NT2/D1 (cell line): Measurements from ENCODE around the gene AIMP1.

ENCODE experiments used
- DNase-seq: peaks from one replicate; pipeline ENCODE4 v3.0.0-alpha.2; 2011; ENCODE audit warnings: low read depth, low spot score
- H3K27me3 ChIP-seq: 2 replicates; pipeline ENCODE4 v1.6.0; 2011; ENCODE audit warnings: mild to moderate bottlenecking; ENCODE audit not compliant: insufficient read length, insufficient read depth
- H3K36me3 ChIP-seq: 2 replicates; pipeline ENCODE4 v1.6.1; 2011; ENCODE audit warnings: mild to moderate bottlenecking, low read length, mixed read lengths; ENCODE audit not compliant: insufficient read depth, insufficient read length
- H3K4me1 ChIP-seq: 2 replicates; pipeline ENCODE4 v1.5.1; 2011; ENCODE audit not compliant: insufficient read depth, insufficient read length
- H3K4me3 ChIP-seq: 2 replicates; pipeline ENCODE4 v1.5.1; 2011; ENCODE audit warnings: low read depth; ENCODE audit not compliant: insufficient read length
- H3K9ac ChIP-seq: 2 replicates; pipeline ENCODE4 v1.6.0; 2011; ENCODE audit warnings: low read depth; ENCODE audit not compliant: insufficient read length
- H3K9me3 ChIP-seq: 2 replicates; pipeline ENCODE4 v1.5.1; 2011; ENCODE audit warnings: mild to moderate bottlenecking, low read length; ENCODE audit not compliant: insufficient read depth
- SUZ12 ChIP-seq: IDR thresholded peaks from 2 replicates; pipeline ENCODE4 v1.6.1; 2011; ENCODE audit not compliant: insufficient read length, insufficient read depth; ENCODE audit errors: extremely low read depth
- YY1 ChIP-seq: IDR thresholded peaks from 2 replicates; pipeline ENCODE4 v1.6.1; 2011; ENCODE audit not compliant: insufficient read length, insufficient read depth
- ZNF274 ChIP-seq: IDR thresholded peaks from 2 replicates; pipeline ENCODE4 v1.6.1; 2011; ENCODE audit warnings: mild to moderate bottlenecking, low read depth, low read length

The AIMP1 gene

GRCh38 chr4:106353786-106354185 is 37.4 kb downstream of the AIMP1 start:
- no peak for DNase-seq
- peaks cover 6% of the 10 kb centered on the region for H3K36me3 ChIP-seq
- TF ChIP-seq ZNF274 (no peak), YY1 (no peak), SUZ12 (no peak)

GRCh38 chr4:106355193-106355592 is 38.8 kb downstream of the AIMP1 start:
- no peaks in the 10 kb centered on the region for H3K36me3 ChIP-seq
- H3K27me3 ChIP-seq: no peaks in the 10 kb centered on the region
- H3K4me1 ChIP-seq: no peaks in the 10 kb centered on the region
- H3K9ac ChIP-seq: no peak overlapping the region
- H3K4me3 ChIP-seq: no peak overlapping the region
- DNase-seq: no peak
- no peak for TF ChIP-seq SUZ12
- no peak for TF ChIP-seq YY1
- no peak for TF ChIP-seq ZNF274
- H3K9me3 ChIP-seq: no peaks in the 10 kb centered on the region

More at GRCh38 chr4:106353786-106354185, 37.4 kb downstream of the AIMP1 start:
- Histone ChIP-seq H3K27me3 (no peaks in the 10 kb centered on the region), H3K9me3 (no peaks in the 10 kb centered on the region), H3K4me1 (no peaks in the 10 kb centered on the region), H3K4me3 (no peak overlapping the region), H3K9ac (no peak overlapping the region)

GRCh38 chr4:106358899-106359298 is 42.5 kb downstream of the AIMP1 start:
- no peak for TF ChIP-seq ZNF274
- TF ChIP-seq SUZ12: no peak
- no peak for TF ChIP-seq YY1
- H3K27me3 ChIP-seq: no peaks in the 10 kb centered on the region
- no peak overlapping the region for H3K4me3 ChIP-seq
- no peak for DNase-seq
- H3K9ac ChIP-seq: no peak overlapping the region
- no peaks in the 10 kb centered on the region for H3K9me3 ChIP-seq
- H3K36me3 ChIP-seq: no peaks in the 10 kb centered on the region
- no peaks in the 10 kb centered on the region for H3K4me1 ChIP-seq

- H3K4me1 ChIP-seq: no peaks in the 10 kb centered on the region
- DNase-seq: no peak
- no peak overlapping the region for H3K4me3 ChIP-seq
- H3K27me3 ChIP-seq: no peaks in the 10 kb centered on the region
- TF ChIP-seq SUZ12: no peak
- TF ChIP-seq YY1: no peak
- TF ChIP-seq ZNF274: no peak
- H3K9ac ChIP-seq: no peak overlapping the region
- H3K9me3 ChIP-seq: no peaks in the 10 kb centered on the region
- no peaks in the 10 kb centered on the region for H3K36me3 ChIP-seq
Measured at GRCh38 chr4:106362086-106362825, 45.9 kb downstream of the AIMP1 start.

- DNase-seq: no peak
Measured at GRCh38 chr4:106364282-106364681, 47.9 kb downstream of the AIMP1 start.

GRCh38 chr4:106365613-106366012 is 49.3 kb downstream of the AIMP1 start:
- no peaks in the 10 kb centered on the region for H3K36me3 ChIP-seq
- no peak for DNase-seq
- H3K9ac ChIP-seq: no peak overlapping the region
- H3K9me3 ChIP-seq: no peaks in the 10 kb centered on the region
- no peak overlapping the region for H3K4me3 ChIP-seq
- TF ChIP-seq YY1 (no peak), SUZ12 (no peak), ZNF274 (no peak)
- no peaks in the 10 kb centered on the region for H3K4me1 ChIP-seq
- H3K27me3 ChIP-seq: no peaks in the 10 kb centered on the region

More at GRCh38 chr4:106364282-106364681, 47.9 kb downstream of the AIMP1 start:
- no peaks in the 10 kb centered on the region for H3K4me1 ChIP-seq
- H3K9ac ChIP-seq: no peak overlapping the region
- no peaks in the 10 kb centered on the region for H3K36me3 ChIP-seq
- H3K27me3 ChIP-seq: no peaks in the 10 kb centered on the region
- TF ChIP-seq ZNF274: no peak
- no peak for TF ChIP-seq SUZ12
- no peak for TF ChIP-seq YY1
- no peaks in the 10 kb centered on the region for H3K9me3 ChIP-seq
- H3K4me3 ChIP-seq: no peak overlapping the region

- Histone ChIP-seq H3K4me1 (no peaks in the 10 kb centered on the region), H3K36me3 (no peaks in the 10 kb centered on the region), H3K27me3 (no peaks in the 10 kb centered on the region), H3K9me3 (no peaks in the 10 kb centered on the region), H3K9ac (no peak overlapping the region), H3K4me3 (no peak overlapping the region)
- no peak for DNase-seq
- TF ChIP-seq YY1 (no peak), ZNF274 (no peak), SUZ12 (no peak)
Measured at GRCh38 chr4:106366026-106366425, 49.7 kb downstream of the AIMP1 start.
